Tibial artery (tissue), 4 donors: Measurements from ENCODE around the gene REXO1.

Source experiments
- DNase-seq, 2 donors: peaks; one replicate each; pipeline ENCODE4 v3.0.0-alpha.2; 2019
- H3K27ac ChIP-seq, 2 donors: fragments of 200-600 bp; sonication (generic) in 1 of 2; 1 replicate in 1 of 2; 2 replicates in 1 of 2; pipeline ENCODE4 v1.5.1; 2018 to 2019; ENCODE audit warnings: mild to moderate bottlenecking in 1 of 2
- H3K27me3 ChIP-seq, 2 donors: fragments of 200-600 bp; sonication (generic) in 1 of 2; one replicate each; pipeline versions ENCODE4 v1.5.1 to v1.6.0; 2016 to 2019
- H3K36me3 ChIP-seq, 3 donors: fragments of 200-600 bp; sonication (generic) in 2 of 3; one replicate each; pipeline ENCODE4 v1.5.1; 2016 to 2019; ENCODE audit warnings: mild to moderate bottlenecking in 2 of 3
- H3K4me1 ChIP-seq, 4 donors: fragments of 200-600 bp; sonication (generic) in 2 of 4; 1 replicate in 3 of 4; 2 replicates in 1 of 4; pipeline ENCODE4 v1.5.1; 2016 to 2019
- H3K4me3 ChIP-seq, 2 donors: fragments of 200-600 bp; sonication (generic) in 1 of 2; 1 replicate in 1 of 2; 2 replicates in 1 of 2; pipeline ENCODE4 v1.5.1; 2018 to 2019; ENCODE audit warnings: mild to moderate bottlenecking in 2 of 2
- H3K9me3 ChIP-seq, 3 donors: fragments of 200-600 bp; sonication (generic) in 1 of 3; one replicate each; pipeline ENCODE4 v1.5.1; 2016 to 2019
- CTCF ChIP-seq, 2 experiments: fragments of 200-600 bp in 1 of 2; fragments of 450-650 bp in 1 of 2; IDR thresholded peaks; one replicate each; pipeline ENCODE4 v1.5.1; 2017 to 2019; ENCODE audit warnings: antibody characterized with exemption in 2 of 2, mild to moderate bottlenecking in 1 of 2, moderate library complexity in 1 of 2
- intact Hi-C: fragments of 100-400 bp; cut with DNase I; formaldehyde crosslinking; loops from one replicate; pipeline ENCODE4 v1.15.0; 2023; ENCODE audit warnings: low total_unique reads

REXO1 gene

GRCh38 chr19:1780272-1780958, 67.9 kb downstream of the REXO1 start:
- Histone ChIP-seq H3K36me3 (no peaks in the 10 kb centered on the region), H3K27ac (no peak overlapping the region), H3K4me3 (no peak overlapping the region), H3K4me1 (peaks cover 0 to 9% (median 3%) of the 10 kb centered on the region in 4 donors), H3K27me3 (peaks cover under 1 to 94% of the 10 kb centered on the region in 2 donors), H3K9me3 (peaks cover 0 to 17% (median 14%) of the 10 kb centered on the region in 3 donors)
- intact Hi-C loops = no loop called here
- TF ChIP-seq CTCF (IDR thresholded peaks at IDR 0.05) = no peak
- no peak for DNase-seq

GRCh38 chr19:1779574-1779973, 68.7 kb downstream of the REXO1 start:
- Histone ChIP-seq H3K9me3 (peaks cover 0 to 26% (median 20%) of the 10 kb centered on the region in 3 donors), H3K27ac (no peak overlapping the region), H3K4me1 (peaks cover 0 to 9% (median 3%) of the 10 kb centered on the region in 4 donors), H3K36me3 (no peaks in the 10 kb centered on the region), H3K27me3 (peaks cover 9 to 94% of the 10 kb centered on the region in 2 donors), H3K4me3 (no peak overlapping the region)
- DNase-seq = no peak
- intact Hi-C loops = no loop called here
- TF ChIP-seq CTCF (IDR thresholded peaks at IDR 0.05) = no peak

- intact Hi-C loops = no loop called here
- peaks cover 9 to 88% of the 10 kb centered on the region in 2 donors for H3K27me3 ChIP-seq
- TF ChIP-seq CTCF (IDR thresholded peaks at IDR 0.05) = no peak
- peaks cover 0 to 9% (median 3%) of the 10 kb centered on the region in 4 donors for H3K4me1 ChIP-seq
- no peaks in the 10 kb centered on the region for H3K36me3 ChIP-seq
- peaks cover 0 to 21% (median 13%) of the 10 kb centered on the region in 3 donors for H3K9me3 ChIP-seq
- H3K27ac ChIP-seq = no peak overlapping the region
- no peak overlapping the region for H3K4me3 ChIP-seq
- DNase-seq = no peak
Measured at GRCh38 chr19:1777149-1777548, 71.1 kb downstream of the REXO1 start.

GRCh38 chr19:1776606-1777147, 71.6 kb downstream of the REXO1 start:
- no peak for DNase-seq
- Histone ChIP-seq H3K4me3 (no peak overlapping the region), H3K36me3 (no peaks in the 10 kb centered on the region), H3K27ac (no peak overlapping the region), H3K4me1 (peaks cover 0 to 9% (median 3%) of the 10 kb centered on the region in 4 donors), H3K27me3 (peaks cover 9 to 88% of the 10 kb centered on the region in 2 donors), H3K9me3 (peaks cover 0 to 16% (median 10%) of the 10 kb centered on the region in 3 donors)
- intact Hi-C loops = no loop called here
- TF ChIP-seq CTCF (IDR thresholded peaks at IDR 0.05) = no peak

- TF ChIP-seq CTCF (IDR thresholded peaks at IDR 0.05) = no peak
- intact Hi-C loops = no loop called here
- Histone ChIP-seq H3K27ac (no peak overlapping the region), H3K9me3 (peaks cover 0 to 16% (median 14%) of the 10 kb centered on the region in 3 donors), H3K27me3 (peaks cover 9 to 89% of the 10 kb centered on the region in 2 donors), H3K4me3 (no peak overlapping the region), H3K4me1 (peaks cover 0 to 9% (median 3%) of the 10 kb centered on the region in 4 donors), H3K36me3 (no peaks in the 10 kb centered on the region)
- DNase-seq = no peak
Measured at GRCh38 chr19:1775951-1776605, 72.2 kb downstream of the REXO1 start.
